Neuronal stem cell (in vitro differentiated cells): ENCODE measurements around the gene BDP1.
"Not testable (repeated sequence)": the region's sequence is repeated elsewhere in the genome, so short reads cannot be mapped to it uniquely, and the experiment has no call there.

Experiments
- DNase-seq: peaks from one replicate; pipeline ENCODE4 v3.0.0-alpha.2; 2013; ENCODE audit warnings: low spot score
- H2AFZ ChIP-seq: one replicate; pipeline ENCODE4 v1.6.1; 2013; ENCODE audit warnings: mild to moderate bottlenecking, low read length, inconsistent platforms
- H2AK5ac ChIP-seq: 2 replicates; pipeline ENCODE4 v1.6.1; 2013; ENCODE audit warnings: low read depth, mild to moderate bottlenecking, inconsistent platforms, low read length, moderate library complexity, mixed read lengths
- H2BK120ac ChIP-seq: 2 replicates; pipeline ENCODE4 v1.6.1; 2013; ENCODE audit warnings: low read depth, mild to moderate bottlenecking, inconsistent platforms, low read length, moderate library complexity, mixed read lengths
- H2BK12ac ChIP-seq: one replicate; pipeline ENCODE4 v1.6.1; 2013; ENCODE audit warnings: low read length, inconsistent platforms
- H2BK15ac ChIP-seq: 2 replicates; pipeline ENCODE4 v1.6.1; 2013; ENCODE audit warnings: mild to moderate bottlenecking, low read length, inconsistent platforms, mixed read lengths
- H2BK5ac ChIP-seq: one replicate; pipeline ENCODE4 v1.6.1; 2013; ENCODE audit warnings: inconsistent platforms, mild to moderate bottlenecking, low read length, moderate library complexity
- H3K14ac ChIP-seq: one replicate; pipeline ENCODE4 v1.6.1; 2013; ENCODE audit warnings: low read length, inconsistent platforms
- H3K18ac ChIP-seq: 2 replicates; pipeline ENCODE4 v1.6.1; 2013; ENCODE audit warnings: low read length, inconsistent platforms
- H3K23ac ChIP-seq: 2 replicates; pipeline ENCODE4 v1.6.1; 2013; ENCODE audit warnings: low read depth, mild to moderate bottlenecking, mixed read lengths, low read length, inconsistent platforms; ENCODE audit not compliant: poor library complexity
- H3K27ac ChIP-seq: replicated peaks from 3 replicates; pipeline ENCODE4 v1.5.1; 2013; ENCODE audit warnings: low read length, inconsistent platforms
- H3K27me3 ChIP-seq, 3 experiments: 2 replicates each; pipeline ENCODE4 v1.6.1; 2013; ENCODE audit warnings: low read length in 3 of 3, mild to moderate bottlenecking in 2 of 3, inconsistent platforms in 1 of 3, low read depth in 1 of 3, mixed read lengths in 1 of 3, moderate library complexity in 1 of 3; ENCODE audit not compliant: control insufficient read depth in 3 of 3, insufficient read depth in 3 of 3
- H3K36me3 ChIP-seq, 2 donors: replicated peaks in 1 of 2; 2 replicates each; pipeline ENCODE4 v1.6.1; 2013; ENCODE audit warnings: low read length in 2 of 2; ENCODE audit not compliant: control insufficient read depth in 2 of 2, insufficient read depth in 2 of 2
- H3K4ac ChIP-seq: 2 replicates; pipeline ENCODE4 v1.6.1; 2013; ENCODE audit warnings: inconsistent platforms, mild to moderate bottlenecking, low read length, moderate library complexity
- H3K4me1 ChIP-seq, 2 donors: 1 replicate in 1 of 2; 2 replicates in 1 of 2; pipeline ENCODE4 v1.6.1; 2013; ENCODE audit warnings: low read length in 2 of 2, low read depth in 1 of 2; ENCODE audit not compliant: control insufficient read depth in 2 of 2, insufficient read depth in 1 of 2
- H3K4me2 ChIP-seq: one replicate; pipeline ENCODE4 v1.6.1; 2013; ENCODE audit warnings: mild to moderate bottlenecking, low read length, inconsistent platforms; ENCODE audit not compliant: insufficient read depth, poor library complexity, severe bottlenecking
- H3K4me3 ChIP-seq, 2 donors: 2 replicates each; pipeline ENCODE4 v1.5.1; 2013; ENCODE audit warnings: low read length in 2 of 2, mild to moderate bottlenecking in 2 of 2, inconsistent platforms in 1 of 2, moderate library complexity in 1 of 2
- H3K79me1 ChIP-seq: one replicate; pipeline ENCODE4 v1.6.1; 2013; ENCODE audit warnings: low read depth, mild to moderate bottlenecking, inconsistent platforms, low read length, moderate library complexity
- H3K9ac ChIP-seq: one replicate; pipeline ENCODE4 v1.6.1; 2013; ENCODE audit warnings: mild to moderate bottlenecking, low read depth, low read length, inconsistent platforms; ENCODE audit not compliant: poor library complexity
- H3K9me3 ChIP-seq, 2 donors: replicated peaks in 1 of 2; 2 replicates each; pipeline versions ENCODE3 to v1.6.1; 2013; ENCODE audit warnings: low read length in 2 of 2, mild to moderate bottlenecking in 2 of 2, inconsistent platforms in 1 of 2, low read depth in 1 of 2, mixed read lengths in 1 of 2, moderate library complexity in 1 of 2; ENCODE audit not compliant: control insufficient read depth in 2 of 2, insufficient read depth in 1 of 2
- H4K8ac ChIP-seq: one replicate; pipeline ENCODE4 v1.6.1; 2013; ENCODE audit warnings: low read depth, mild to moderate bottlenecking, inconsistent platforms, low read length, moderate library complexity
- H4K91ac ChIP-seq: one replicate; pipeline ENCODE4 v1.6.1; 2013; ENCODE audit warnings: low read length, low read depth, mild to moderate bottlenecking, inconsistent platforms; ENCODE audit not compliant: poor library complexity
- WGBS, 2 donors: extraction: QIAGEN DNeasy Blood & Tissue Kit; methylation state at CpG; one replicate each; pipeline ENCODE4 v1.1.7; 2013; ENCODE audit warnings: missing lambda C conversion rate in 2 of 2, mixed read lengths in 1 of 2; ENCODE audit not compliant: insufficient read length in 2 of 2, insufficient replicate concordance in 1 of 2; ENCODE audit errors: extremely low coverage in 2 of 2; 5-methylcytosine and 5-hydroxymethylcytosine counted together

Gene BDP1

DNA sequence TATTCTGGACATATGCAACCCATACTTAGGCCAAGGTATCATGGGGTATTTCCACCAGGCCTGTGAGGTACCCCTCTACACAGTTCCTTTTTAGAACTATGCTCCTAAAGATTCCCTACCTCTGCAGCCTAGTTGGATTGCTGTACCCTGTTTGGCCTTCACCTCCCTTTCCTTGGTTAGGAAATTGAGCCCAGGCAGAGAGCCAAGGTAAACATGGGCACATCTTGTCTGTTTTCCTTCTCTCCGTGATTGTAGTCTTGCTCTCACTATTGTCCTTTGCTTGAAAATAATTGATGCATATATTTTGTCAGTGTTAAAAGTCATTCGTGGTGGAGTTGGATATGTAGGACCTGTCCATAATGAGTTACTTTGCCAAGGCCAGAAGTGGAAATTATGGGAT, 26.7 kb downstream of the BDP1 start:
- H4K8ac ChIP-seq = no peak overlapping the region
- no peak overlapping the region for H3K27ac ChIP-seq
- no peak overlapping the region for H2AK5ac ChIP-seq
- no CpG with 5 or more reads among the region's 2 CpGs for WGBS, 2 donors
- no peak overlapping the region for H3K18ac ChIP-seq
- no peak overlapping the region for H3K4me2 ChIP-seq
- no peak overlapping the region for H2BK15ac ChIP-seq
- H4K91ac ChIP-seq = no peak overlapping the region
- no peak overlapping the region for H3K14ac ChIP-seq
- peaks cover 2% of the 10 kb centered on the region for H3K79me1 ChIP-seq
- no peak overlapping the region for H2BK120ac ChIP-seq
- no peak for DNase-seq
- no peak overlapping the region for H3K9ac ChIP-seq
- no peak overlapping the region for H3K4ac ChIP-seq
- H3K9me3 ChIP-seq = no peaks in the 10 kb centered on the region
- no peaks in the 10 kb centered on the region for H3K4me1 ChIP-seq
- no peak overlapping the region for H2AFZ ChIP-seq
- no peak overlapping the region for H3K4me3 ChIP-seq
- H3K27me3 ChIP-seq = no peaks in the 10 kb centered on the region
- H2BK5ac ChIP-seq = no peak overlapping the region
- no peak overlapping the region for H2BK12ac ChIP-seq
- H3K23ac ChIP-seq = no peak overlapping the region
- peaks cover 5 to 88% of the 10 kb centered on the region in 2 donors for H3K36me3 ChIP-seq

DNA sequence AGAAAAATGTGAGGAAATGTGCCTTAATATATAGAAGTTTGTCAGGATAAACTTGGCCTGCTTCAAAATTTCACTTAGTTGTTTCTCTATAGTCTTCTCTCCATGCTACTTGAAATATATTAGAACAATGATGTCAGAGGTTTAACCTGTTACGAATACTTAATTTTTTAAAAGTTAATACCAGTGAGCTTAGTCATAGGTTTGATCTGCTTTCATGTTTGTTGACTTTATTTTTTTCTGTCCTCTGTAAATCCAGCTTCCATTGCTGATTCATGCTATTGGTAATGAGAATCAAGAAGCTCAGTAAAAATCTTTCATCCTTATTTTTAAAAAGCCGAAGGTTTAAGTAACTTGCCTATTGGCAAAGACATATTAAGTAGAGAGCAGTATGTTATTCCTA, 27.9 kb downstream of the BDP1 start:
- no peak overlapping the region for H2BK120ac ChIP-seq
- H3K9ac ChIP-seq = no peak overlapping the region
- no peak overlapping the region for H3K4me2 ChIP-seq
- no peak overlapping the region for H2AFZ ChIP-seq
- no peak overlapping the region for H3K14ac ChIP-seq
- no peak overlapping the region for H3K18ac ChIP-seq
- DNase-seq = no peak
- H2BK5ac ChIP-seq = no peak overlapping the region
- no peak overlapping the region for H2AK5ac ChIP-seq
- no peak overlapping the region for H2BK12ac ChIP-seq
- H4K8ac ChIP-seq = no peak overlapping the region
- no peaks in the 10 kb centered on the region for H3K27me3 ChIP-seq
- H3K9me3 ChIP-seq = no peaks in the 10 kb centered on the region
- H4K91ac ChIP-seq = no peak overlapping the region
- H2BK15ac ChIP-seq = no peak overlapping the region
- H3K4me3 ChIP-seq = no peak overlapping the region
- no peaks in the 10 kb centered on the region for H3K4me1 ChIP-seq
- H3K23ac ChIP-seq = no peak overlapping the region
- WGBS, 2 donors = no CpG with 5 or more reads among the region's 2 CpGs
- no peak overlapping the region for H3K4ac ChIP-seq
- H3K79me1 ChIP-seq = peaks cover 2% of the 10 kb centered on the region
- no peak overlapping the region for H3K27ac ChIP-seq
- H3K36me3 ChIP-seq = peaks cover 8 to 88% of the 10 kb centered on the region in 2 donors

DNA sequence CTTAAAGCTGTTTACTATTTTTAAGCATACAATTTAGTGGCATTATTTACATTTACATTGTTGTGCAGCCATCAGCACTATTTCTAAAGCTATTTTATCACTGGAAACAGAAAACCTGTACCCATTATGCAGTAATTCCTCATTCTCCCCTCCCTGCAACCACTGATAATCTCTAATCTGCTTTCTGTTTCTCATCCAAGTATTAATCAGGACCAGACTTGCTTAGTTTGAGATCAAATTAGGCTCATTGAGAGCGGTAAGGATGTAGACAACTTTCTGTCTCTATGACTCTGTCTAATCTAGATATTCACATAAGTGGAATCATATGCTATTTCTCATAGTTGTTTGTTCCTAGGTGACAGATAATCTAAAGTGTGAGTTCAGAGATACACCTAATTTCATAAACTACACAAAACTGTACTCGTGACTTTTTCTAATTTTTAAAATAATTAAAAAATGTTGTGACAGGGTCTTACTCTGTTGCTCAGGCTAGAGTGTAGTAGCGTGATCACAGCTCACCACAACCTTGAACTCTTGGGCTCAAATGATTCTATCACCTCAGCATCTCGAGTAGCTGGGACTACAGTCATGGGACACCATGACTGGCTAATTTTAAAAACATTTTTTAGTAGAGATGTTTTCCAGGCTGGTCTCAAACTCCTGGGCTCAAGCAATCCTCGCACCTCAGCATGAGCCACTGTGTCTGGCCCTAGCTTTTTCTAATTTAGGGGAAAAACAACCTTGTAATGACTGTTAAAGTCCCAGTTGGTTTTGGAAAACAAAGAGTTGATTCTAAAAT, 37.6 kb downstream of the BDP1 start:
- no peak overlapping the region for H3K4ac ChIP-seq
- H3K4me1 ChIP-seq = no peaks in the 10 kb centered on the region
- no peak overlapping the region for H3K9ac ChIP-seq
- H3K14ac ChIP-seq = no peak overlapping the region
- H3K23ac ChIP-seq = no peak overlapping the region
- no peak for DNase-seq
- H2AK5ac ChIP-seq = no peak overlapping the region
- H3K9me3 ChIP-seq = no peaks in the 10 kb centered on the region
- no peaks in the 10 kb centered on the region for H3K27me3 ChIP-seq
- no CpG with 5 or more reads among the region's 5 CpGs for WGBS, 2 donors
- H3K18ac ChIP-seq = no peak overlapping the region
- no peak overlapping the region for H3K4me2 ChIP-seq
- no peak overlapping the region for H2BK12ac ChIP-seq
- no peak overlapping the region for H3K27ac ChIP-seq
- H2AFZ ChIP-seq = no peak overlapping the region
- no peak overlapping the region for H2BK120ac ChIP-seq
- no peaks in the 10 kb centered on the region for H3K79me1 ChIP-seq
- H2BK5ac ChIP-seq = no peak overlapping the region
- H4K91ac ChIP-seq = no peak overlapping the region
- H3K4me3 ChIP-seq = no peak overlapping the region
- no peak overlapping the region for H4K8ac ChIP-seq
- no peak overlapping the region for H2BK15ac ChIP-seq
- H3K36me3 ChIP-seq = peaks cover 6 to 98% of the 10 kb centered on the region in 2 donors

DNA sequence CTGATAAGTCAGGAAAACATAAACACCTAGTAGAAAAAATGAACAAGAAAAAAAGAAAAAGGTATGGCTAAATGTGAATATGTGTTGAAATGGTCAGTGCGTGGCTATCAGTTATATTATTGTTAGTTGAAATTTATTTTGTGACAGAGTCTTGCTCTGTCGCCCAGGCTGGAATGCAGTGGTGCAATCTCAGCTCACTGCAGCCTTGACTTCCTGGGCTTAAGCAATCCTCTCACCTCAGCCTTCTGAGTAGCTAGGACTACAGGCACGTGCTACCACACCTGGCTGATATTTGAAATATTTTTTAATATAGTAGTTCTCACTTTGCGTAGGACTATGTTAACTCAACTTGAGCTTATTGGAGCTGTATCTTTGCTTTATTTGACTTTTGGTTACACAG, 38.8 kb downstream of the BDP1 start:
- H3K36me3 ChIP-seq = peaks cover 6 to 96% of the 10 kb centered on the region in 2 donors

More for the DNA sequence above, 38.8 kb downstream of the BDP1 start:
- H3K9ac ChIP-seq, H3K4me3 ChIP-seq, H3K9me3 ChIP-seq, H3K27ac ChIP-seq, H3K4me2 ChIP-seq, H2BK15ac ChIP-seq, H2BK120ac ChIP-seq, H3K79me1 ChIP-seq, H2AK5ac ChIP-seq, H3K14ac ChIP-seq, H2BK5ac ChIP-seq, H3K23ac ChIP-seq, H3K4ac ChIP-seq, H4K8ac ChIP-seq, H3K27me3 ChIP-seq, H3K4me1 ChIP-seq, H3K18ac ChIP-seq, H2BK12ac ChIP-seq, DNase-seq, H4K91ac ChIP-seq, H2AFZ ChIP-seq: not testable (repeated sequence)
- WGBS, 2 donors = no CpG with 5 or more reads among the region's 4 CpGs
